K562 (cell line): Measurements from ENCODE around the gene SERINC3. TPM values are rescaled to one million over a fixed set of nuclear protein-coding genes. Genes with fewer than 3 reads are reported as not detected.
A peak's percentile ranks its signal among the peaks of the same experiment; 100 is the strongest.

ENCODE experiments used
- ATAC-seq: fragments of 200-7000 bp; cut with Tn5 transposase; 3 replicates; pipeline ENCODE4 v1.9.1; 2020; ENCODE audit warnings: moderate library complexity
- BruUV-seq: library from RNA; stranded (reverse); fragments of 400-500 nt; replicated peaks from 2 replicates; lab custom pipeline; 2021; lab: Mats Ljungman, UMichigan
- CTCF ChIA-PET: fragments of 300-600 bp; formaldehyde crosslinking; extraction: SDS; loops from one replicate; lab custom pipeline; 2021; ENCODE audit warnings: low intra/inter-chr PET ratio; lab: Yijun Ruan, JAX
- POLR2A ChIA-PET: fragments of 300-600, 350-650 bp; sonication (Branson Sonifier 250); formaldehyde crosslinking; extraction: SDS; loops from one replicate; lab custom pipeline; 2021; ENCODE audit warnings: antibody characterized with exemption, inconsistent platforms; lab: Yijun Ruan, JAX
- DNase-seq, 4 experiments: peaks; one replicate each; pipeline versions ENCODE4 v3.0.0 to v3.0.0-alpha.2; 2011 to 2018; ENCODE audit warnings: low spot score in 3 of 4, mixed read lengths in 3 of 4; ENCODE audit errors: extremely low read depth in 1 of 4
- FAIRE-seq: peaks from 2 replicates; lab custom pipeline; 2011; peaks lifted over from hg19 to GRCh38; lab: Jason Lieb, UNC
- H2AFZ ChIP-seq: 2 replicates; pipeline ENCODE4 v1.6.0; 2011; ENCODE audit warnings: low read depth, low read length, control low read depth, inconsistent platforms
- H3K27ac ChIP-seq: fragments of 200-600 bp; 3 replicates; pipeline ENCODE4 v1.8.0; 2011; ENCODE audit warnings: low read depth, mild to moderate bottlenecking, control low read depth, inconsistent platforms, low read length, moderate library complexity, mixed read lengths; ENCODE audit errors: extremely low read depth
- H3K27me3 ChIP-seq, 2 experiments: fragments of 300-600 bp in 1 of 2; 2 replicates in 1 of 2; 3 replicates in 1 of 2; pipeline versions ENCODE4 v1.6.0 to v1.8.0; 2011; ENCODE audit warnings: inconsistent platforms in 2 of 2, low read length in 2 of 2, mild to moderate bottlenecking in 1 of 2, mixed read lengths in 1 of 2, moderate library complexity in 1 of 2; ENCODE audit not compliant: control insufficient read depth in 2 of 2, insufficient read depth in 2 of 2
- H3K36me3 ChIP-seq: fragments of 300-600 bp; 3 replicates; pipeline ENCODE4 v1.8.0; 2011; ENCODE audit warnings: mild to moderate bottlenecking, low read length, inconsistent platforms; ENCODE audit not compliant: control insufficient read depth, insufficient read depth
- H3K4me1 ChIP-seq, 2 experiments: fragments of 200-600 bp in 1 of 2; replicated peaks in 1 of 2; 2 replicates in 1 of 2; 3 replicates in 1 of 2; pipeline versions ENCODE4 v1.5.1 to v1.8.0; 2011; ENCODE audit warnings: inconsistent platforms in 2 of 2, low read length in 2 of 2, mild to moderate bottlenecking in 1 of 2, mixed read lengths in 1 of 2, moderate library complexity in 1 of 2; ENCODE audit not compliant: control insufficient read depth in 2 of 2, insufficient read depth in 2 of 2
- H3K4me2 ChIP-seq: 2 replicates; pipeline ENCODE4 v1.6.1; 2011; ENCODE audit warnings: low read length, control low read depth, inconsistent platforms, mixed read lengths; ENCODE audit not compliant: insufficient read depth
- H3K4me3 ChIP-seq: fragments of 200-600 bp; sonication (generic), shearing (Covaris generic); 2 replicates; pipeline ENCODE4 v1.5.1; 2016; ENCODE audit warnings: control low read depth, inconsistent platforms
- H3K79me2 ChIP-seq: fragments of 200-600 bp; 3 replicates; pipeline ENCODE4 v1.8.0; 2011; ENCODE audit warnings: low read length, inconsistent platforms; ENCODE audit not compliant: control insufficient read depth, insufficient read depth
- H3K9ac ChIP-seq, 2 experiments: 2 replicates each; pipeline versions ENCODE4 v1.6.0 to v1.6.1; 2011; ENCODE audit warnings: low read depth in 2 of 2, low read length in 2 of 2, control low read depth in 1 of 2, inconsistent platforms in 1 of 2, mild to moderate bottlenecking in 1 of 2, mixed read lengths in 1 of 2; ENCODE audit not compliant: insufficient read depth in 1 of 2
- H3K9me1 ChIP-seq: one replicate; pipeline ENCODE4 v1.6.0; 2011; ENCODE audit warnings: inconsistent platforms, mild to moderate bottlenecking, low read length, moderate library complexity; ENCODE audit not compliant: control insufficient read depth, insufficient read depth
- H3K9me3 ChIP-seq: replicated peaks from 2 replicates; pipeline ENCODE4 v1.5.1; 2011; ENCODE audit warnings: low read depth, low read length, inconsistent platforms; ENCODE audit not compliant: control insufficient read depth, insufficient read depth
- H4K20me1 ChIP-seq: replicated peaks from 2 replicates; pipeline ENCODE4 v1.6.1; 2011; ENCODE audit warnings: low read length, inconsistent platforms, mixed read lengths; ENCODE audit not compliant: control insufficient read depth, insufficient read depth
- CXXC5 ChIP-seq: fragments of 250-450 bp; sonication (Bioruptor Pico); IDR thresholded peaks from 2 replicates; pipeline ENCODE4 v1.8.0; 2022; ENCODE audit warnings: inconsistent platforms, mild to moderate bottlenecking, moderate library complexity
- GATA2 ChIP-seq: sonication (generic); formaldehyde crosslinking; IDR thresholded peaks from 2 replicates; pipeline ENCODE4 v1.4.0; 2020; ENCODE audit warnings: mild to moderate bottlenecking, missing genetic modification reagents
- IFI16 ChIP-seq: fragments of 250-450 bp; sonication (Bioruptor Pico); IDR thresholded peaks from 2 replicates; pipeline ENCODE4 v2.1.2; 2022; ENCODE audit warnings: mild to moderate bottlenecking, inconsistent platforms
- KHSRP ChIP-seq: fragments of 450-650 bp; IDR thresholded peaks from 2 replicates; pipeline ENCODE4 v1.6.1; 2017
- NCOA4 ChIP-seq: fragments of 450-650 bp; IDR thresholded peaks from 2 replicates; pipeline ENCODE4 v1.6.1; 2018; ENCODE audit warnings: mild to moderate bottlenecking; ENCODE audit not compliant: partially characterized antibody
- SIX5 ChIP-seq, 2 experiments: IDR thresholded peaks; 2 replicates each; pipeline ENCODE4 v1.6.1; 2011; ENCODE audit warnings: low read length in 2 of 2, borderline replicate concordance in 1 of 2, low read depth in 1 of 2, mild to moderate bottlenecking in 1 of 2, moderate library complexity in 1 of 2; ENCODE audit not compliant: insufficient read depth in 1 of 2
- WGBS: fragments of 100-300 bp; shearing (Covaris generic); methylation state at CpG from one replicate; pipeline ENCODE4 v1.1.6; 2016; ENCODE audit warnings: low coverage, mixed read lengths; ENCODE audit not compliant: insufficient coverage; ENCODE audit errors: missing lambda C conversion rate; 5-methylcytosine and 5-hydroxymethylcytosine counted together
- in situ Hi-C: fragments of 300-500 bp; cut with MboI; formaldehyde crosslinking; loops from 4 replicates; pipeline ENCODE4 v1.15.0; 2018; ENCODE audit warnings: inconsistent platforms, mixed read lengths
- intact Hi-C: fragments of 100-400 bp; cut with micrococcal nuclease; formaldehyde crosslinking; loops from 2 replicates; pipeline ENCODE4 v1.14.2; 2022
- polyA plus RNA-seq, 8 experiments: library from polyadenylated mRNA; depleted of rRNA in 4 of 8; stranded (reverse) in 5 of 8; unstranded in 3 of 8; fragments of >200 nt; fragmentation: Nextera tagmentation in 2 of 8; fragmentation: Illumina TruSeq in 1 of 8; extraction: Ambion mirVana in 2 of 8; extraction: Trizol in 1 of 8; gene quantifications; 2 replicates each; pipeline versions ENCODE4 v1.2.1 to v1.2.3, GENCODE V29; 2011 to 2014; ENCODE audit warnings: inconsistent platforms in 1 of 8, missing spikeins in 1 of 8
- total RNA-seq, 7 experiments: library from RNA; depleted of rRNA in 6 of 7; stranded (reverse); fragments of >200 nt in 6 of 7; fragmentation: Illumina TruSeq in 2 of 7; extraction: Trizol in 2 of 7; gene quantifications; 2 replicates each; pipeline versions ENCODE4 v1.2.1 to v1.2.3, GENCODE V29; 2011 to 2021; ENCODE audit warnings: low replicate concordance in 1 of 7
- TF ChIP-seq, protein P1 (sequence below): IDR thresholded peaks from 3 replicates; pipeline ENCODE4 v1.6.1; 2011; ENCODE audit warnings: borderline replicate concordance, mild to moderate bottlenecking; ENCODE audit not compliant: insufficient read length, insufficient read depth
- TF ChIP-seq, protein P2 (sequence below), 3 experiments: fragments of 200-800 bp in 1 of 3; fragments of 250-450 bp in 1 of 3; fragments of 450-650 bp in 1 of 3; sonication (Bioruptor Pico) in 1 of 3; sonication (Bioruptor generic) in 1 of 3; formaldehyde crosslinking in 1 of 3; IDR thresholded peaks; 2 replicates each; pipeline versions ENCODE4 v1.6.1 to v1.8.0; 2016 to 2022; ENCODE audit warnings: mild to moderate bottlenecking in 2 of 3, missing genetic modification characterization in 2 of 3, missing compliant biosample characterization in 1 of 3, moderate library complexity in 1 of 3

SERINC3 gene
- total and polyA plus RNA-seq, 9 of the 15 experiments (the other 6 are each of a cell fraction or from before 2014, with no cell fraction given) = 24.7 to 107 (median 48.8) TPM

DNA sequence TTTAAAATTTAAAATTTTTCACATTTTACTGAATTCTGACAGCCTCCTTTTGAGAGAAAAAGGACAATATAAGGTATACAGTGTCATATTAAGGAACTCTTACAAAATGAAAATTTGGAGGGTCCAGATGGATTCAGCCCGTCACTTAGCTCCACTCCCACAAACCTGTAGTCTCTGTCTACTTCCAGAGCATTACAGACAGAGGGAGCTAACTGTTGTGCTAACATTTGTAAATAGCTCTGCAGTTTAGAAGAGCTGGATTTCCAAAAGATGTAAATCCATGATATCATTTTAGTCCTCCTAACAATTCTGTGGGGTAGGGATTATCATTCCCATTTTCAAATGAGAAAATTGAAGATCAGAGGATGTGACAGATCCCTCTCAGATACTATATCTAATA is 16.1 kb upstream of the SERINC3 start (continued):
- TF ChIP-seq, protein P1, sequence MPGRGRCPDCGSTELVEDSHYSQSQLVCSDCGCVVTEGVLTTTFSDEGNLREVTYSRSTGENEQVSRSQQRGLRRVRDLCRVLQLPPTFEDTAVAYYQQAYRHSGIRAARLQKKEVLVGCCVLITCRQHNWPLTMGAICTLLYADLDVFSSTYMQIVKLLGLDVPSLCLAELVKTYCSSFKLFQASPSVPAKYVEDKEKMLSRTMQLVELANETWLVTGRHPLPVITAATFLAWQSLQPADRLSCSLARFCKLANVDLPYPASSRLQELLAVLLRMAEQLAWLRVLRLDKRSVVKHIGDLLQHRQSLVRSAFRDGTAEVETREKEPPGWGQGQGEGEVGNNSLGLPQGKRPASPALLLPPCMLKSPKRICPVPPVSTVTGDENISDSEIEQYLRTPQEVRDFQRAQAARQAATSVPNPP = no peak
- no peak for TF ChIP-seq KHSRP
- no peak for TF ChIP-seq IFI16 (CRISPR knock-in tag)
- TF ChIP-seq SIX5 (IDR thresholded peaks at IDR 0.05; ENCODE audit: borderline replicate concordance in 1 of 2, insufficient read depth in 1 of 2, low read depth in 1 of 2, low read length in 2 of 2) = no peak

DNA sequence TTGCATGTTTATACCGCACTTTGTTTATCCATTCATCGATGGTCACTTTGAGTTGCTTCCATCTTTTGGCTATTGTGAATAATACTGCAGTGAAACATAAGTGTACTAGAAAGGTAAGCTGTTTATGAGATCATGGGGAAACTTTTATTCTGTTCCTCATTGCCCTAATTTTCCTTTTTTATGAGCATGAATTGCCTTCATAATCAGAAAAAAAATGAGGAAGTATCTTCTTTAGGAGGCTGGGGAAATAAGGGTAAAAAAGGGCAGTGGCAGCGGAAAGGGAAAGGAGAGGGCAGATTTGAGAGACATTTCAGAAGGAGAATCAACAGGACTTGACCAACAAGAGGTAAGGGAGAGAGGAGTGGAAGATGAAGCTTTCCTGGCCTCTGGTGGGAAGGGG is 14.3 kb upstream of the SERINC3 start:
- in situ Hi-C loops (no loop called here), intact Hi-C loops (no loop called here)
- Histone ChIP-seq H3K36me3 (no peaks in the 10 kb centered on the region), H4K20me1 (no peaks in the 10 kb centered on the region), H3K27ac (no peak overlapping the region), H3K4me2 (no peak overlapping the region), H2AFZ (0 out of 2 replicates have a peak overlapping the region, but pooled peaks have one; percentile 20), H3K79me2 (no peaks in the 10 kb centered on the region), H3K4me3 (no peak overlapping the region), H3K4me1 (peaks cover 9 to 10% of the 10 kb centered on the region in 2 experiments; a peak in 4 of 5 replicates), H3K9ac (no peak overlapping the region), H3K9me3 (no peaks in the 10 kb centered on the region), H3K27me3 (no peaks in the 10 kb centered on the region), H3K9me1 (no peaks in the 10 kb centered on the region)
- CTCF ChIA-PET = no interaction called here
- POLR2A ChIA-PET = interaction anchor here (1.0 kb wide), 1 partner anchor 17 kb away, joined by 3 read pairs; no protein-coding TSS in a partner anchor
- no peak for DNase-seq
- 48% methylated on average over 3 of the region's 3 CpGs for WGBS
- no peak for FAIRE-seq
- BruUV-seq = no TSS peak
- no peak for TF ChIP-seq NCOA4
- TF ChIP-seq, protein P2, sequence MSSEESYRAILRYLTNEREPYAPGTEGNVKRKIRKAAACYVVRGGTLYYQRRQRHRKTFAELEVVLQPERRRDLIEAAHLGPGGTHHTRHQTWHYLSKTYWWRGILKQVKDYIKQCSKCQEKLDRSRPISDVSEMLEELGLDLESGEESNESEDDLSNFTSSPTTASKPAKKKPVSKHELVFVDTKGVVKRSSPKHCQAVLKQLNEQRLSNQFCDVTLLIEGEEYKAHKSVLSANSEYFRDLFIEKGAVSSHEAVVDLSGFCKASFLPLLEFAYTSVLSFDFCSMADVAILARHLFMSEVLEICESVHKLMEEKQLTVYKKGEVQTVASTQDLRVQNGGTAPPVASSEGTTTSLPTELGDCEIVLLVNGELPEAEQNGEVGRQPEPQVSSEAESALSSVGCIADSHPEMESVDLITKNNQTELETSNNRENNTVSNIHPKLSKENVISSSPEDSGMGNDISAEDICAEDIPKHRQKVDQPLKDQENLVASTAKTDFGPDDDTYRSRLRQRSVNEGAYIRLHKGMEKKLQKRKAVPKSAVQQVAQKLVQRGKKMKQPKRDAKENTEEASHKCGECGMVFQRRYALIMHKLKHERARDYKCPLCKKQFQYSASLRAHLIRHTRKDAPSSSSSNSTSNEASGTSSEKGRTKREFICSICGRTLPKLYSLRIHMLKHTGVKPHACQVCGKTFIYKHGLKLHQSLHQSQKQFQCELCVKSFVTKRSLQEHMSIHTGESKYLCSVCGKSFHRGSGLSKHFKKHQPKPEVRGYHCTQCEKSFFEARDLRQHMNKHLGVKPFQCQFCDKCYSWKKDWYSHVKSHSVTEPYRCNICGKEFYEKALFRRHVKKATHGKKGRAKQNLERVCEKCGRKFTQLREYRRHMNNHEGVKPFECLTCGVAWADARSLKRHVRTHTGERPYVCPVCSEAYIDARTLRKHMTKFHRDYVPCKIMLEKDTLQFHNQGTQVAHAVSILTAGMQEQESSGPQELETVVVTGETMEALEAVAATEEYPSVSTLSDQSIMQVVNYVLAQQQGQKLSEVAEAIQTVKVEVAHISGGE (CRISPR knock-in tag; IDR thresholded peaks at IDR 0.05) = no peak
- no peak for TF ChIP-seq CXXC5 (CRISPR knock-in tag)
- TF ChIP-seq GATA2 = no peak
- no peak for ATAC-seq
